ENCODE measurements around the gene FUT9.

- TF ChIP-seq POLR2A (IDR thresholded peaks at IDR 0.05; ENCODE audit: low read length) (no peak), GATA1 (IDR thresholded peaks at IDR 0.05; ENCODE audit: low read depth, low read length) (no peak)
Observed at GRCh38 chr6:96060249-96060648, 44.5 kb downstream of the FUT9 start.
